GM15510 (cell line): ENCODE results near the gene CASP5.

Experiments
- POLR2A ChIP-seq: IDR thresholded peaks from 3 replicates; pipeline ENCODE4 v1.6.1; 2011; ENCODE audit warnings: borderline replicate concordance; ENCODE audit not compliant: insufficient read length; ENCODE audit errors: extremely low read depth

Gene CASP5

GRCh38 chr11:105033781-105034180 is 10.8 kb upstream of the CASP5 start:
- no peak for TF ChIP-seq POLR2A

DNA sequence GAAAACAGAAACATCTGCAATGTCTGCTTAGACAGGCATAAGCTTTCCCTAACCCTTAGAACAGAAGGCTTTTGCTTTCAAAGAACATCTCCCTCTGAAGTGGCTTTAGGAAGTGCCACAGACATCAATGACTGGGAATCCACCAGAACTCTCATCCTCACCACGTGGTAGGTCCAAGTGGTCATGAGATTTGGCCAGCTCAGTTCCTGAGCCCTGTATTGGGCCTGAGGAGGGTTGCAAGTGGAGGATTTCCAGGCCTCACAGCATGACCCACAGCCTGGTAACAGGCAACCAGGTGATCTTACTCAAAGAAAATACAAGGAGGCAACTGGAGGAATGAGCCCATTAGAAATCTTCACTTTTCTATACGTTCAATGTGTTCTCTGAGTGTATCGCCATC is 10.4 kb upstream of the CASP5 start:
- no peak for TF ChIP-seq POLR2A

GRCh38 chr11:105032495-105032894 is 9.5 kb upstream of the CASP5 start:
- no peak for TF ChIP-seq POLR2A

GRCh38 chr11:105027678-105028077 is 4.7 kb upstream of the CASP5 start:
- TF ChIP-seq POLR2A, result no peak

DNA sequence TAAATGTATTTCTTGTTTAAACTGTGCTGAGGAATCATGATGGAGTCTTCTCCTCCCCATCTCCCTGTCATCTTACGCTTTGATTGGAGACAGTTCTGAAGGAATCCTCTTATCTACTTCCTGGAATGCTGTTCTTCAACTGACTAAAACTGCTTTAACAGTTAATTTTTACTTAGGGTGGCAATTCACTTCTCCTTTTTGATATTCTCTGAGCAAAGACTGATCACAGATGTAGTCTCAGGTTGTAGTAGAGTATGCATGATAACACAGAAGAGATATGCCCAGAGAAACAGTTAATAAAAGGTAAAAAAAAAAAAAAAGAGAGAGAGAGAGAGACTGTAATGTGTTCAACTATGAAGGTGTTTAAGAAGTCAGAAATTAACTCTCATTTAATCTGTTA is 1.4 kb upstream of the CASP5 start:
- no peak for TF ChIP-seq POLR2A

DNA sequence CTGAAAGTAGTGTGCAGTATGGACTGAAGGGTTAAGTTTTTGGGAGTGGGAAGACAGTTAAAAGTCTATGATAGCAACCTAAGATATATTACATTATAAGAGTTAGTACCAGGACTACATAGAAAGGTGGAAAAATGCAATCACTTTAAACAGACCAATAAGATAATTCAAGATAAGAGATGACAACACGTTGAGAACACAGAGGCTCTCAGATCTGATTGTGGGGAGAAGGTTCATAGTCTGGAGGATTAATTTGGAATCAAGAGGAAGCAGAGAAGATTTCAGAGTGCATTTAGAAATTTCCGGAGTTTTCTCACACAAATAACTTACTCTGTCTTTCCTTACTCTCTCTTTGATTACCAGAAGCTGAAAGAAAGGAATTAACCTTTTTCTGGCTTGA is 441 bp downstream of the CASP5 start:
- no peak for TF ChIP-seq POLR2A

- TF ChIP-seq POLR2A, result no peak
Observed at GRCh38 chr11:105007463-105007862, 15.5 kb downstream of the CASP5 start.

GRCh38 chr11:105005451-105005845 is 17.5 kb downstream of the CASP5 start:
- TF ChIP-seq POLR2A, result no peak

DNA sequence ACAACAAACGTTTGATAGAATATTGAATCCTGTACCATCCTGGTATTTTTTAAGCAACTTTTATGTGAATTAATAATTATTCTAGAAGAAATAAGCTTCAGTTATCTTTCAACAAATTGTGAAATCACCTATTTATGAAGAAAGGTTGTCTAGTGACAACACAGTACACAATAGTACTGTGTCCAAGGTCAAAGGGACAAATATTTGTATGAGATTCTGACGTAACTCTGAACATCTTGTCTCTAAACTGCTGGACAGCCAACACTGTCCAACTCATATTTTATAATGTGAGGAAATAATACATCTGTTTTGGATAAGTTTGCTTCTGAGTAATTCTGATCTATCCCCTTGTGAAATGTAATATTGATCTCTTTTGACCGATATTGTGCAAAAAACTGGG is 18.9 kb downstream of the CASP5 start:
- no peak for TF ChIP-seq POLR2A

DNA sequence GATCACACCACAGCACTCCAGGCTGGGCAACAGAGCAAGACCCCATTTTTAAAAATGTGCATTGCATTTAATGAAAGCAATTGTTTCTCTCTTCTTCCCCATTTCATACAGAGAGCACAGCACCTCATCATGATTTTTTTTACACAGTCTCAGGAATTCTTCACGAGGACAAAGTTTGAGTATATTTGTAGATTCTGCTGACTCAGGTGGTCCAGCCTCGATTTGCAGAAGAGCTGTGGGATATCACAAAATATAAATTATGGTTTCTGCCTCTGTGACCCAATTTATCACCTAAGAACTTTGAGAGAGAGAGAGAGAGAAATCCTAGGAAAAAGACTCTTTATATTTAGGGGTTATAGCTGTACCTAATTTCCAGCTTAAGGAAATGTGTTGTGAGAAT is 19.8 kb downstream of the CASP5 start:
- TF ChIP-seq POLR2A, result no peak

GRCh38 chr11:105000797-105001196 is 22.2 kb downstream of the CASP5 start:
- TF ChIP-seq POLR2A, result no peak

- no peak for TF ChIP-seq POLR2A
Observed at GRCh38 chr11:105000167-105000566, 22.8 kb downstream of the CASP5 start.

GRCh38 chr11:104999721-105000120 is 23.2 kb downstream of the CASP5 start:
- no peak for TF ChIP-seq POLR2A

DNA sequence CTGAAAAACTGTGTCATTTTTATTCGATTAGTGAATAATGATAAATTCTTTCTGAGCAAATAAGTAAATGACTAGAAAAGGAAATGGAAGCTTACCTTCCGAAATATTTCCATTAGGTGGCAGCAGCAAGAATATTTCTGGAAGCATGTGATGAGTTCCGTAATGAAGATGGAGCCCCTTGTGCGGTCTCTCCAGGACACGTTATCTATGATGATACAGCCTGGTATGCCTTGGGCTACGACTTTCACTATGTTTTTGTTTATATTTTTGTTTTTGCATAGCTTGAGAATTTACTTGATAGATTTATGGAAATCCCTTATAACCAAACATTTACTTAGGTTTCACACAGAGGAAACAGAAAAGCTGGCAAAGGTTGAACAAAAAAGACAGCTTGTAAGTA is 25.7 kb downstream of the CASP5 start:
- TF ChIP-seq POLR2A, result no peak

- no peak for TF ChIP-seq POLR2A
Observed at GRCh38 chr11:104995001-104995408, 28.0 kb downstream of the CASP5 start.

GRCh38 chr11:104992781-104993180 is 30.2 kb downstream of the CASP5 start:
- no peak for TF ChIP-seq POLR2A

DNA sequence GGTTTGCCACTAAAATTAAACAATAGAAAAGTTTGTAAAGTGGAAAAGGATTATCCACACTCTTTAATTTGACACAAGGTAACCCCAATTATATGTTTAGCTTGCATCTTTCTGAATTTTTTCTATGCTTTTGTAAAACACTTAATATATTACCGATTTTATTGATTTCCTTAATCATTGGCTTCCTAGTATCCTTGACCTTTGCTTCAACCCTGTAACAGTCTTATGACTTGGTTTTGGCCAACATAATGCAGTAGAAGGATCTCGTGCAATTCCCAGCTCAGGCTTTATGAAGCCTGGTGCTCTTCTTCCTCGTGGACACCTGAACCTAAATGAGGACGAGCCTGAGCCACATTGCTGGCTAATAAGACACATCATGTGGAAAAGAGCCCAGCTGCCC is 31.0 kb downstream of the CASP5 start:
- no peak for TF ChIP-seq POLR2A
